Measurements from ENCODE around the gene ERCC6L2. TPM values are rescaled to one million over a fixed set of nuclear protein-coding genes. Genes with fewer than 3 reads are reported as not detected.

ERCC6L2 gene
- total and polyA plus RNA-seq, 2 of the 8 experiments (the other 6 are each of a cell fraction or from before 2014, with no cell fraction given) = 9.8 to 50.0 TPM

DNA sequence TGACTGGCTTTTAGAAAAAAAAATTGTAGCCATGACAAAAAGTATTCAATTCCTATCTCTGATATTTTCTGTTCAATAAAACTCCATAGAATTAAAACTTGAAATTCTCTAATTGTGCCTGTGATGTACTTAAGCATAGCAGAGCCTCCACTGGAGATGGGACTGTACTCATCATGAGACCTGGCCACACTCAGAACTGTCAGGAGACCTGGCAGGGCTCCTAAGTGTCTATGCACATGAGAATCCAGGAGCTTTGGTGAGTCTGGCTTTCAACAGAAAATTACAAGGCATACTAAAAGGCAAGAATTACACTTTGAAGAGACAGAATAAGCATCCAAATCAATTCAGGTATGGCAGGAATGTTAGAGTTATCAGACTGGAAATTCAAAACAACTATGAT, 26.7 kb upstream of the ERCC6L2 start:
- Histone ChIP-seq H4K20me1 (replicated peaks in 1 of 2; ENCODE audit: control insufficient read depth in 1 of 2, insufficient read depth in 2 of 2, low read length in 2 of 2) (no peaks in the 10 kb centered on the region), H3K56ac (replicated peaks; ENCODE audit: insufficient read length, low read depth, low read length) (no peak overlapping the region), H4K5ac (ENCODE audit: insufficient read length, low read depth, low read length) (no peak overlapping the region), H3K4ac (replicated peaks; ENCODE audit: insufficient read length, low read depth, low read length) (no peak overlapping the region), H3K23ac (ENCODE audit: insufficient read length) (no peak overlapping the region), H2BK20ac (ENCODE audit: low read length) (no peak overlapping the region), H3K79me1 (ENCODE audit: low read depth, low read length) (no peaks in the 10 kb centered on the region), H3K36me3 (ENCODE audit: control insufficient read depth in 2 of 4, insufficient read depth in 4 of 4, low read length in 3 of 4) (no peaks in the 10 kb centered on the region; a peak in 1 of 8 replicates), H2BK120ac (replicated peaks; ENCODE audit: low read depth, low read length) (no peak overlapping the region), H3K4me2 (ENCODE audit: insufficient read depth in 1 of 2, low read depth in 2 of 2, low read length in 2 of 2) (no peak overlapping the region), H2AK5ac (ENCODE audit: low read depth, low read length) (no peak overlapping the region), H3K4me1 (replicated peaks in 1 of 4; ENCODE audit: control insufficient read depth in 3 of 4, insufficient read depth in 4 of 4, low read length in 3 of 4) (no peaks in the 10 kb centered on the region), H4K91ac (replicated peaks; ENCODE audit: insufficient read length, low read length) (no peak overlapping the region), H2BK12ac (ENCODE audit: low read depth, low read length) (no peak overlapping the region), H4K8ac (ENCODE audit: extremely low read depth, insufficient read depth, low read length) (no peak overlapping the region), H3K27ac (ENCODE audit: low read depth, low read length) (no peak overlapping the region), H2AFZ (ENCODE audit: low read length) (no peak overlapping the region), H2BK5ac (ENCODE audit: low read depth, low read length) (no peak overlapping the region), H2BK15ac (ENCODE audit: low read length) (no peak overlapping the region), H3K79me2 (ENCODE audit: control insufficient read depth in 1 of 2, insufficient read depth in 2 of 2, low read length in 2 of 2) (no peaks in the 10 kb centered on the region), H3K4me3 (ENCODE audit: extremely low read depth in 1 of 4, insufficient read depth in 2 of 4, low read depth in 3 of 4, low read length in 4 of 4) (no peak overlapping the region), H3K18ac (ENCODE audit: extremely low read depth, low read length) (no peak overlapping the region), H3K9me3 (ENCODE audit: insufficient read depth in 2 of 2, low read depth in 1 of 2, low read length in 1 of 2) (no peaks in the 10 kb centered on the region; a peak in 1 of 4 replicates), H3K27me3 (replicated peaks in 1 of 4; ENCODE audit: control insufficient read depth in 3 of 4, extremely low read depth in 1 of 4, insufficient read depth in 3 of 4, low read length in 3 of 4) (no peaks in the 10 kb centered on the region), H3K23me2 (ENCODE audit: low read depth, low read length) (no peaks in the 10 kb centered on the region), H3K14ac (ENCODE audit: insufficient read length) (no peak overlapping the region), H3K9ac (replicated peaks in 1 of 4; ENCODE audit: extremely low read depth in 1 of 4, low read depth in 3 of 4, low read length in 3 of 4) (no peak overlapping the region)
- ChIA-PET CTCF (ENCODE audit: partially characterized antibody) (interaction anchor here (0.6 to 0.8 kb wide), 2 partner anchors 10 to 145 kb away, joined by 3 read pairs; no protein-coding TSS in a partner anchor), POLR2A (ENCODE audit: partially characterized antibody) (no interaction called here)
- FAIRE-seq (no peak), DNase-seq (ENCODE audit: low read depth in 1 of 2, low spot score in 2 of 2) (no peak)
- no peak for TF ChIP-seq CHD1 (IDR thresholded peaks at IDR 0.05; ENCODE audit: low read depth, low read length)
- TF ChIP-seq SUZ12 (IDR thresholded peaks at IDR 0.05; ENCODE audit: low read length) = no peak
- TF ChIP-seq SIN3A (conservative IDR thresholded peaks at IDR 0.05 in 1 of 2, IDR thresholded peaks at IDR 0.05 in 1 of 2; ENCODE audit: low read depth in 1 of 2, low read length in 2 of 2) = no peak
- TF ChIP-seq SP1 (IDR thresholded peaks at IDR 0.05; ENCODE audit: low read depth, low read length) = no peak
- no peak for TF ChIP-seq RNF2 (IDR thresholded peaks at IDR 0.05; ENCODE audit: borderline replicate concordance, low read depth, low read length, missing control alignments, poor library complexity, severe bottlenecking)
- no peak for TF ChIP-seq CEBPB (IDR thresholded peaks at IDR 0.05; ENCODE audit: low read depth, low read length)
- no peak for TF ChIP-seq GTF2F1 (IDR thresholded peaks at IDR 0.05; ENCODE audit: borderline replicate concordance, low read depth, low read length)
- no peak for TF ChIP-seq CHD2 (IDR thresholded peaks at IDR 0.05; ENCODE audit: low read length)
- no peak for TF ChIP-seq BACH1 (IDR thresholded peaks at IDR 0.05; ENCODE audit: low read length)
- TF ChIP-seq FOSL1 (IDR thresholded peaks at IDR 0.05; ENCODE audit: insufficient read depth, low read depth, low read length) = no peak
- no peak for TF ChIP-seq POLR2A (IDR thresholded peaks at IDR 0.05; ENCODE audit: control extremely low read depth in 1 of 2, low read depth in 2 of 2, low read length in 2 of 2)
- TF ChIP-seq KDM1A (IDR thresholded peaks at IDR 0.05; ENCODE audit: borderline replicate concordance, low read length) = no peak
- no peak for TF ChIP-seq SRF (IDR thresholded peaks at IDR 0.05; ENCODE audit: low read depth, low read length)
- TF ChIP-seq ATF2 (IDR thresholded peaks at IDR 0.05; ENCODE audit: low read length) = no peak
- no peak for TF ChIP-seq SP2 (IDR thresholded peaks at IDR 0.05; ENCODE audit: low read length)
